ENCODE measurements around the gene MPG. TPM values are rescaled to one million over a fixed set of nuclear protein-coding genes. Genes with fewer than 3 reads are reported as not detected.

MPG gene
- total RNA-seq, 1 experiment from 2014 or later, result 85.7 TPM

GRCh38 chr16:85865-86264, 7.8 kb downstream of the MPG start:
- no peaks in the 10 kb centered on the region for H3K9me3 ChIP-seq (ENCODE audit: control insufficient read depth, insufficient read depth, low read depth, low read length)
- H3K4me3 ChIP-seq (ENCODE audit: low read depth in 2 of 2, low read length in 2 of 2), result no peak overlapping the region
- peaks cover 23% of the 10 kb centered on the region for H3K4me1 ChIP-seq (ENCODE audit: control insufficient read depth, insufficient read depth, low read length)
- BruUV-seq (replicated peaks), result no TSS peak
- ATAC-seq (no peak), DNase-seq (ENCODE audit: low read depth, low spot score) (no peak)
- peak overlapping the region; percentile 44; the same call in 1 of the 2 replicates for H3K27ac ChIP-seq (ENCODE audit: low read length)
- in situ Hi-C loops (cut with HindIII; ENCODE audit: low pct_unique_long_range_greater_than_20kb, low sequenced_read_pairs) (no loop called here), intact Hi-C loops (cut with micrococcal nuclease; ENCODE audit: unreplicated experiment) (no loop called here)
- no peak for TF ChIP-seq TCF7L2 (IDR thresholded peaks at IDR 0.05; ENCODE audit: low read depth, low read length)
- no peak for TF ChIP-seq POLR2AphosphoS5 (IDR thresholded peaks at IDR 0.05; ENCODE audit: low read depth, low read length)
- no peak for TF ChIP-seq CTCF (IDR thresholded peaks at IDR 0.05)
- no peak for TF ChIP-seq SIN3A (IDR thresholded peaks at IDR 0.05; ENCODE audit: borderline replicate concordance, insufficient read depth, low read depth, low read length)
- TF ChIP-seq, protein P1, sequence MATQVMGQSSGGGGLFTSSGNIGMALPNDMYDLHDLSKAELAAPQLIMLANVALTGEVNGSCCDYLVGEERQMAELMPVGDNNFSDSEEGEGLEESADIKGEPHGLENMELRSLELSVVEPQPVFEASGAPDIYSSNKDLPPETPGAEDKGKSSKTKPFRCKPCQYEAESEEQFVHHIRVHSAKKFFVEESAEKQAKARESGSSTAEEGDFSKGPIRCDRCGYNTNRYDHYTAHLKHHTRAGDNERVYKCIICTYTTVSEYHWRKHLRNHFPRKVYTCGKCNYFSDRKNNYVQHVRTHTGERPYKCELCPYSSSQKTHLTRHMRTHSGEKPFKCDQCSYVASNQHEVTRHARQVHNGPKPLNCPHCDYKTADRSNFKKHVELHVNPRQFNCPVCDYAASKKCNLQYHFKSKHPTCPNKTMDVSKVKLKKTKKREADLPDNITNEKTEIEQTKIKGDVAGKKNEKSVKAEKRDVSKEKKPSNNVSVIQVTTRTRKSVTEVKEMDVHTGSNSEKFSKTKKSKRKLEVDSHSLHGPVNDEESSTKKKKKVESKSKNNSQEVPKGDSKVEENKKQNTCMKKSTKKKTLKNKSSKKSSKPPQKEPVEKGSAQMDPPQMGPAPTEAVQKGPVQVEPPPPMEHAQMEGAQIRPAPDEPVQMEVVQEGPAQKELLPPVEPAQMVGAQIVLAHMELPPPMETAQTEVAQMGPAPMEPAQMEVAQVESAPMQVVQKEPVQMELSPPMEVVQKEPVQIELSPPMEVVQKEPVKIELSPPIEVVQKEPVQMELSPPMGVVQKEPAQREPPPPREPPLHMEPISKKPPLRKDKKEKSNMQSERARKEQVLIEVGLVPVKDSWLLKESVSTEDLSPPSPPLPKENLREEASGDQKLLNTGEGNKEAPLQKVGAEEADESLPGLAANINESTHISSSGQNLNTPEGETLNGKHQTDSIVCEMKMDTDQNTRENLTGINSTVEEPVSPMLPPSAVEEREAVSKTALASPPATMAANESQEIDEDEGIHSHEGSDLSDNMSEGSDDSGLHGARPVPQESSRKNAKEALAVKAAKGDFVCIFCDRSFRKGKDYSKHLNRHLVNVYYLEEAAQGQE (IDR thresholded peaks at IDR 0.05; ENCODE audit: insufficient read depth in 1 of 2, low read depth in 2 of 2, low read length in 1 of 2), result no peak
- no peaks in the 10 kb centered on the region for H3K27me3 ChIP-seq (ENCODE audit: control insufficient read depth, insufficient read depth, low read length)
- POLR2A ChIA-PET, result no interaction called here
- CTCF ChIA-PET, result interaction anchor here (0.5 to 2.3 kb wide), 2 partner anchors 11 to 20 kb away, joined by 3 to 8 read pairs; no protein-coding TSS in a partner anchor
- H3K36me3 ChIP-seq (ENCODE audit: control insufficient read depth, insufficient read depth, low read length), result no peaks in the 10 kb centered on the region

DNA sequence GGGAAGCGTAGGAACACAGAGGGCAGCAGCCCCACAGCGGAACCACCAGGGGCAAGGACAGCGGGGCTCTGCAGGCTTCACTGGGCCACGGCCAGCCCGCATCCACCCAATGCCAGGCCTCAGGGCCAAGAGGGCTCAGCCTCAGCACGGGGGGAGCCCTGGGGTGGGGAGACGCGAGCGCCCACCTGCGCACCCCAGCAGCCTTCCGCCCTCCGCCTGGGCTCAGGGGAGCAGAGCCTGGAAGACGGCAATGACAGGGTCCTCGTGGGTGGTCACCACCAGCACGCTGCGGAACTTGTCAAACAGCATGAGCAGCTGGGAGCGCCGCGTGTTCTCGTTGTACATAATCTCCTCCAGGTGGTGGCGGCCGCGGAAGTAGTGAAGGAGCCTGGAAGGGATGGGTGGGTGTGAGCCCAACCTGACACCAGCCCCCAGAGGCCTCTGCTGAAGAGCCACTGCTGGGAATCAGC, 8.5 kb downstream of the MPG start:
- Histone ChIP-seq H3K36me3 (ENCODE audit: control insufficient read depth, insufficient read depth, low read length) (no peaks in the 10 kb centered on the region), H3K27ac (ENCODE audit: low read length) (no peak overlapping the region), H3K4me1 (ENCODE audit: control insufficient read depth, insufficient read depth, low read length) (peaks cover 23% of the 10 kb centered on the region), H3K4me3 (ENCODE audit: low read depth in 2 of 2, low read length in 2 of 2) (no peak overlapping the region), H3K27me3 (ENCODE audit: control insufficient read depth, insufficient read depth, low read length) (no peaks in the 10 kb centered on the region), H3K9me3 (ENCODE audit: control insufficient read depth, insufficient read depth, low read depth, low read length) (no peaks in the 10 kb centered on the region)
- no peak for DNase-seq (ENCODE audit: low read depth, low spot score)
- TF ChIP-seq SIN3A (IDR thresholded peaks at IDR 0.05; ENCODE audit: borderline replicate concordance, insufficient read depth, low read depth, low read length) (no peak), POLR2AphosphoS5 (IDR thresholded peaks at IDR 0.05; ENCODE audit: low read depth, low read length) (no peak)
- in situ Hi-C loops (cut with HindIII; ENCODE audit: low pct_unique_long_range_greater_than_20kb, low sequenced_read_pairs) (no loop called here), intact Hi-C loops (cut with micrococcal nuclease; ENCODE audit: unreplicated experiment) (no loop called here)
- ChIA-PET CTCF (no interaction called here), POLR2A (no interaction called here)
- no peak for ATAC-seq
- BruUV-seq (replicated peaks), result no TSS peak

DNA sequence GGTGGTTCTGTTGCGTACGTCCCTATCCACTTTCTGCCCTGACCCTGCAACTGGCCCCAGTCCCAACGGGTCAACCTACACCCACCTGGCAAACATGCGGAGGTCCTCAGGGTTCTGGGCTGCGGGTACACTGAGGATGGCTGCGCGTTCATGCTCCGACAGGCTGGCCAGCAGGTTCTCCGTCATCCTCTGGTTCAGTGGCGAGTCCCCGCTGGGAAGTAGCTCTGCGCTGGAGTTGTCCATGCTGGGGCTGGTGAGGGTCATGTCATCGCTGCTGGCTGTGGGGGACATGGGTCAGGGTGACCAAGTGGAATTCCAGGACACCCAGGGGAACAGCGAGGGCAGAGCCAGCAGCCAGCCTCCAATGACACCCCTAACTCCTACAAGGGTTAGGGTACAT, 10.6 kb downstream of the MPG start:
- DNase-seq (ENCODE audit: low read depth, low spot score), result no peak
- Histone ChIP-seq H3K27me3 (ENCODE audit: control insufficient read depth, insufficient read depth, low read length) (no peaks in the 10 kb centered on the region), H3K4me3 (ENCODE audit: low read depth in 2 of 2, low read length in 2 of 2) (no peak overlapping the region), H3K9me3 (ENCODE audit: control insufficient read depth, insufficient read depth, low read depth, low read length) (no peaks in the 10 kb centered on the region), H3K4me1 (ENCODE audit: control insufficient read depth, insufficient read depth, low read length) (peaks cover 17% of the 10 kb centered on the region), H3K36me3 (ENCODE audit: control insufficient read depth, insufficient read depth, low read length) (no peaks in the 10 kb centered on the region), H3K27ac (ENCODE audit: low read length) (no peak overlapping the region)
- in situ Hi-C loops (cut with HindIII; ENCODE audit: low pct_unique_long_range_greater_than_20kb, low sequenced_read_pairs), result no loop called here
- intact Hi-C loops (cut with micrococcal nuclease; ENCODE audit: unreplicated experiment), result no loop called here
- BruUV-seq (replicated peaks), result no TSS peak
- POLR2A ChIA-PET, result no interaction called here
- CTCF ChIA-PET, result no interaction called here
- ATAC-seq, result no peak
- TF ChIP-seq SIN3A (IDR thresholded peaks at IDR 0.05; ENCODE audit: borderline replicate concordance, insufficient read depth, low read depth, low read length) (no peak), CTCF (IDR thresholded peaks at IDR 0.05) (no peak), POLR2AphosphoS5 (IDR thresholded peaks at IDR 0.05; ENCODE audit: low read depth, low read length) (no peak), TCF7L2 (IDR thresholded peaks at IDR 0.05; ENCODE audit: low read depth, low read length) (no peak)
- TF ChIP-seq, protein P1 (IDR thresholded peaks at IDR 0.05; ENCODE audit: insufficient read depth in 1 of 2, low read depth in 2 of 2, low read length in 1 of 2), result no peak
